OCI-LY3 (cell line): Measurements from ENCODE around the gene SHQ1.

ENCODE experiments used
- EZH2phosphoT487 ChIP-seq: fragments of 200-600 bp; shearing (Covaris generic); IDR thresholded peaks from 2 replicates; pipeline ENCODE4 v1.6.1; 2018; ENCODE audit warnings: antibody characterized with exemption, mixed run types, low read depth
- TF ChIP-seq, protein P1 (sequence below): fragments of 200-600, 300-600 bp; sonication (generic); IDR thresholded peaks from 2 replicates; pipeline ENCODE4 v1.5.1; 2014; ENCODE audit warnings: antibody characterized with exemption, low read length, low read depth

DNA sequence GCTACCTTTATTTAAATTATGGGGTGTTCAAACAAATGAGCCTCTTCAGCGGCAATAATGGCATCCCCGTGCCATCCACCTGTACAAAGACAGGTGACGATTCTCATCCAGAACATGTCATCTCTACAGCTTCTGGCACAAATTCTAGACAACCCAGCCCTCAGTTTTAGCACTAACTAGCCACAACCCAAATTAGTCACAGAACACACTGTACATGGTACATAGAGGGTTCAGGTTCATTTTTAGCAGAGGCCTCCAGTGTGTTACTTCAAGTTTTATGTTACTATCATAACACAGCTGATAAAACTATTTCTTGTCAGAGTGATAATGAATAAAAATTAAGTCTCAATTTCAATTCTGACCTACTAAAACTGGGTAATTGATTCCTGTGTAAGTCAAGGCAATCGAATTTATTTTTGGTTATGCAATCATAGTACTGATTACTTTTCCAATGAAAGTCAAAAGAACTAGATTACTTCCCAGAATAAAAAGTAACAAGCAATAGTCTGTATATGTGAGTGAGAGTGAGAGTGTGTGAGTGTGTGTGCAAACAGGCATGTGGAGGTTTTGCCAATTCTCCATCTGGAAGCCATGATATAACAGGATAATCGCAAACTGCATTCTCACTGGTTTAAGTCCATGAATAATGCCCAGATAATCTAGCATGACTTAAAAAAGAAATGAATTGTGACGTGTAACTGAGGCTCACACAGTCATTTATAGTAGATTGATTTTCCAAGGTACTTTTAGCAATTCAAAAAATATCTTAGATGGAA is 37.4 kb downstream of the SHQ1 start:
- TF ChIP-seq, protein P1, sequence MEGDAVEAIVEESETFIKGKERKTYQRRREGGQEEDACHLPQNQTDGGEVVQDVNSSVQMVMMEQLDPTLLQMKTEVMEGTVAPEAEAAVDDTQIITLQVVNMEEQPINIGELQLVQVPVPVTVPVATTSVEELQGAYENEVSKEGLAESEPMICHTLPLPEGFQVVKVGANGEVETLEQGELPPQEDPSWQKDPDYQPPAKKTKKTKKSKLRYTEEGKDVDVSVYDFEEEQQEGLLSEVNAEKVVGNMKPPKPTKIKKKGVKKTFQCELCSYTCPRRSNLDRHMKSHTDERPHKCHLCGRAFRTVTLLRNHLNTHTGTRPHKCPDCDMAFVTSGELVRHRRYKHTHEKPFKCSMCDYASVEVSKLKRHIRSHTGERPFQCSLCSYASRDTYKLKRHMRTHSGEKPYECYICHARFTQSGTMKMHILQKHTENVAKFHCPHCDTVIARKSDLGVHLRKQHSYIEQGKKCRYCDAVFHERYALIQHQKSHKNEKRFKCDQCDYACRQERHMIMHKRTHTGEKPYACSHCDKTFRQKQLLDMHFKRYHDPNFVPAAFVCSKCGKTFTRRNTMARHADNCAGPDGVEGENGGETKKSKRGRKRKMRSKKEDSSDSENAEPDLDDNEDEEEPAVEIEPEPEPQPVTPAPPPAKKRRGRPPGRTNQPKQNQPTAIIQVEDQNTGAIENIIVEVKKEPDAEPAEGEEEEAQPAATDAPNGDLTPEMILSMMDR: no peak
- TF ChIP-seq EZH2phosphoT487: no peak
